Muscle of arm (tissue), 12 donors: ENCODE measurements around the gene RAB42. TPM values are rescaled to one million over a fixed set of nuclear protein-coding genes. Genes with fewer than 3 reads are reported as not detected.
"Not testable (repeated sequence)": the region's sequence is repeated elsewhere in the genome, so short reads cannot be mapped to it uniquely, and the experiment has no call there.

Source experiments
- DNase-seq: peaks from one replicate; pipeline ENCODE4 v3.0.0-alpha.2; 2013
- polyA plus RNA-seq, 12 donors: library from polyadenylated mRNA; unstranded; fragments of 120-200 nt; gene quantifications; one replicate each; pipeline ENCODE4 v1.2.1, GENCODE V29; 2013; ENCODE audit not compliant: insufficient read length in 12 of 12

The RAB42 gene
- polyA plus RNA-seq, 12 donors = 5.3 to 10.1 (median 6.8) TPM; not detected in 2

DNA sequence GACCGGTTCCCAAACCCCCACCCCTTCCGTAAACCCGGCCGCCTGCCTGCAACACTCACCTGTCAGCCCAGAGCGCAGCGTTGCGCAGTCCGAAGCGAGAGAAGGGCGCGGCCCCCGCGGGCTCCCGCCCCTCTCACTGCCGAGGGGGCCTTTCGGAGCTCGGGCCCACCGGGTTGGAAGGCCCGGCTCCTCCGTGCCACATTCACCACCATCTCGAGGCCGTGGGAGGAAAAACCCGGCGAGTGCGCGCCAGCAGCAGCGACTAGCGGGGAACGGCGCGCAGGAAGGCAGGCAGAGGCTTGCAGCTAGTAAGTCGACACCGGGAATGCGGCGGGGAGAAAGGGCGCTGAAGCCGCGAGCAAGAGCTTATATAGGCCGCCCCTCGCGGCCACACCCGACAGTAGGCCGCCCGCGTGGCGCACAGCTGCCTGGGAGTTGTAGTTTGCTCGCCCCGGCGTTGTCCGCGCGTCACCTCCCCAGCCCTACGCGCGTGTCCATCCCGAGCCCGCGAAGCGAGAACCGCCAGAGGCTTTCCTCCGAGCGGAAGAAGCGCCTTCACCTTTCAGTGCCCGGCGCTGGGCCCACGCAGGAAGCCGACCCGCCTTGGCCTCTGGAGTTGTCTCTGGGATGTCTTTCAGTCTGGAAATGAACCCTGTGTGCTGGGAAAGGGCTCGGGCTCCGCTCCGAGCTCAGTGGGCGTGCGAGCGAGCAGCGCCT is 10.4 kb upstream of the RAB42 start:
- DNase-seq = peak; percentile 96

DNA sequence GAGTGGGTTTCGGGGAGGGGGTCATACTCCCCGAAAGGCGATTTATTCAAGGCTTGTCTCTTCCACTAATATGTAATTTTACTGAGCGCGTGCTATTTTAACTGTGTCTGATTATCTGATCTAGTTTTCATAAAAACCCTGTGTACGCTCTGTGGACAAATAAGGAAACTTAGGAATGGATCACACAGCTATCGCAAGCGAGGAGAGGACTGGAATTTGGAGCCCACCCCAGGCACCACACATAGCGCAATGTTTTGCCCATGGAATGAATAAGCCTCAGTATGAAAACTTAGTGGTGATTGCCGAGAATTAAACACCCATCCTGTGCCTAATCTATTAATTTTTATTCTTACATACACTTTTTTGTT is 9.8 kb upstream of the RAB42 start:
- no peak for DNase-seq

DNA sequence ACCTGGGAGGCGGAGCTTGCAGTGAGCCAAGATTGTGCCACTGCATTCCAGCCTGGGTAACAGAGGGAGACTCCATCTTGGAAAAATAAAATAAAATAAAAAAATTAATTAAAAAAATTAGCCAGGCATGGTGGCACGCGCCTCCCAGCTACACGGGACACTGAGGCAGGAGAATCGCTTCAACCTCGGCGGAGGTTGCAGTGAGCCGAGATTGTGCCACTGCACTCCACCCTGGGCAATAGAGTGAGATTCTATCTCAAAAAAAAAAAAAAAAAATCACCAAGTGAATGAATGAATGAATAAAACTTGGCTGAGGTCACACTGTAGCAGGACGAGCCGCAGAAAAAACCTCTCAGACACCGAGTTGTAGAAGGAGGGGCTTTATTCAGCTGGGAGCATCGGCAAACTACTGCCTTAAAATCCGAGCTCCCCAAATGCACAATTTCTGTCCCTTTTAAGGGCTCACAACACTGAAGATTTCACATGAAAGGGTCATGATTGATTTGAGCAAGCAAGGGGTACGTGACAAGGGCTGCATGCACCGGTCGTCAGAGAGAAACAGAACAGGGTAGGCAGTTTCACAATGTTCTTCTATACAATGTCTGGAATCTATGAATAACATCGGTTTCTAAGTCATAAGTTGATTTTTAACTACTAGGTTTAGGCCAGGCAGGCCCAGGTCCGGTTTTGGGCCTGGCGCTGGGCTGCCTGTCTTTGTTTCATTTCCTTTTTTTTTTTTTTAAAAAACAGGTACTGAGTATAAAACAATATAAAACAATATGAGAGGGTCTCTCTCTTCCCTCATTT is 5.3 kb upstream of the RAB42 start:
- DNase-seq = not testable (repeated sequence)

DNA sequence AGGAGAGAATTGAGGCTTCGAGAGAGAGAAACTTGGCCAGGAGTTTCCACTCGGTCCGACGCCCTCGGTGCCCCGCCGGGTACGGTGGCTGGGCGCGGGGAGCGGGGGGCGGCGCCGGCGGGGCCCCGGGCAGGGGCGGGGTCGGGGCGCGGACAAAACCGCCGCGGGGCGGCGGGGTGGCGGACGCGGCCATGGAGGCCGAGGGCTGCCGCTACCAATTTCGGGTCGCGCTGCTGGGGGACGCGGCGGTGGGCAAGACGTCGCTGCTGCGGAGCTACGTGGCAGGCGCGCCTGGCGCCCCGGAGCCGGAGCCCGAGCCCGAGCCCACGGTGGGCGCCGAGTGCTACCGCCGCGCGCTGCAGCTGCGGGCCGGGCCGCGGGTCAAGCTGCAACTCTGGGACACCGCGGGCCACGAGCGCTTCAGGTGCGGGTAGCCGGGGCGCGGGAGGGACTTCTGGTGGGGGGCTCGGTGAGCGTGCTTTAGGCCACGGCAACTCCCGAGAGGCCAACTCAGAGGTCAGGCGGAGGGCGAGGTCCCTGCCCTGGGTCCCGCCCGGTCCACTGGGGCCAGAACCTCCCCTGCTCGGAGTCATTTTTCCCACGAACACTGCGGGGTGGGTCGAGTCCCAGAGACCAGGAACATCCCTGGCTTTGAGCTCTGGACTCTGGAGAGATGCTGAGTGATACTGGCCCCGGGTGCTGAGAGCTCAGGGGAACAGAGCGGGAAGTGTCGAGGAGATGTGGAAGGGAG is 431 bp downstream of the RAB42 start:
- DNase-seq = no peak

DNA sequence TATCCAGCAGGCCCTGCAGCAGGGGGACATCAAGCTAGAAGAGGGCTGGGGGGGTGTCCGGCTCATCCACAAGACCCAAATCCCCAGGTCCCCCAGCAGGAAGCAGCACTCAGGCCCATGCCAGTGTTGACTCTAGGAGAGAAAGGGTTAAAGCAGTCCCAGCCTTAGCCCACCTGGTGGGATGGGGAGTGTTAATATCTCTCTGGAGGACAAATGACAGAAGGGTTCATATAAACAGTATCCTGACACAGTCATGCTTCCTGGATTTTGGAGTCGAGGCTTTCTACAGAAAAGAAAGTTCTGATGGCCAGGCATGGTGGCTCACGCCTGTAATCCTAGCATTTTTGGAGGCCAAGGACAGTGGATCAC is 1.9 kb downstream of the RAB42 start:
- not testable (repeated sequence) for DNase-seq

DNA sequence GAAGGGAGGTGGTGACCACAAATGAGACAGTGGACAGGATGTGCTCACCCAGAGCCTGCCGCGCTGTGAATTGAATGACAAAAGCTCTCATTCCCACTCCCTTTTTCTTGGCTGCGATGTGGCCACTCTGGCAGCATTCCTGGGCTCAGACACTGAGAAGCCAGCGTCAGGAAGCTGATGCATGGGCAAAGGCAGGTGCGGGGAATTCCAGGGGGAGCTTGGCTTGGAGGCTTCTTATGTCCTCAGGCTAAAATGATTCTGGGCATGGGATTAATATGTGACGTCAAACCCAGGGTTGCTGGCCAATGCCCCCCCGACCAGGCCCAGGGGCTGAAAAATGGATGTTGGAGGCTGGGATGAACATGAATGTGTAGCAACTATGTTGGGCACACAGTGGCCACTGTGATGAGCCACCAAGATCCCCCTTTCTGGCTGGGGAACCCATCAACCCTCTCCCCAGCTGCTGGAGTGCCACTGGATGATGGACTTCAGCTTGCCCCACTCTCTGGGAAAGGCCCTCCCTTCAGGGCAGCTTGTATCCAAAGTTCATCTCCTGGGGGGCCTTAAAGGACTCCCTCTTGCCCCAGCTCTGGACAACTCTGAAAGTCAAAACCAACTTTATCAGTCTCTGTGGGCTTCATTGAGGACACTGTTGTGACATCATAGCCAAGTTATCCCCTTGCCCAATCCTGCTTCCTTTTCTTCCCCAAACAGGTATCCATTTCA is 2.8 kb downstream of the RAB42 start:
- peak; percentile 48 for DNase-seq

DNA sequence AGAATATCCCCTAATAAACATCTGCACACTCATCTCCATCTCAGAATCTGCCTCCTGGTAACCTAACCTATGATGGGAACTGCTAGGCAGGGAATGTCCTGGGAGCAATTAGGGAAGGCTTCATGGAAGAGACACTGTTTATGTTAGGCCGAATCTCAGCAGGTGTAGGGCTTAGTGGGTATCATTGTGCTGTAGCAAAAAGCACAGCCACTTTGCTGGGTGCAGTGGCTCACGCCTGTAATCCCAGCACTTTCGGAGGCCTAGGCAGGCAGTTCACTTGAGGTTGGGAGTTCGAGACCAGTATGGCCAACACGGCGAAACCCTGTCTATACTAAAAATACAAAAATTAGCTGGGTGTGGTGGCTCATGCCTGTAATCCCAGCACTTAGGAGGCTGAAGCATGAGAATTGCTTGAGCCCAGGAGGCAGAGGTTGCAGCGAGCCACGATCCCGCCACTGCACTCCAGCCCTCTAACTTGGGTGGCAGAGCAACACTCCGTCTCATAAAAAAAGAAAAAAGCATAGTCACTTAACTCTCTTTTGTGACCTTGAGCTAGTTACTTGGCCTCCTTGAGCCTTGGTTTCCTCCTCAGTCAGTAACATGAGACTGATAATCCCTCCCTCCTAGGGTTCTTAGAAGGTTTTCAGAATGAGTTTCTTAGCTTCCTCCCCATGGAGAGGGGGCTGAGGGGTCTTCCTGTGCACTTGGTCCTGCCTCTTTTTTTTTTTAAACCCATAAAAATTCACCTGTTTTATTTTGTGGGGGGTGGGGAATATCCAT is 3.5 kb downstream of the RAB42 start:
- no peak for DNase-seq

DNA sequence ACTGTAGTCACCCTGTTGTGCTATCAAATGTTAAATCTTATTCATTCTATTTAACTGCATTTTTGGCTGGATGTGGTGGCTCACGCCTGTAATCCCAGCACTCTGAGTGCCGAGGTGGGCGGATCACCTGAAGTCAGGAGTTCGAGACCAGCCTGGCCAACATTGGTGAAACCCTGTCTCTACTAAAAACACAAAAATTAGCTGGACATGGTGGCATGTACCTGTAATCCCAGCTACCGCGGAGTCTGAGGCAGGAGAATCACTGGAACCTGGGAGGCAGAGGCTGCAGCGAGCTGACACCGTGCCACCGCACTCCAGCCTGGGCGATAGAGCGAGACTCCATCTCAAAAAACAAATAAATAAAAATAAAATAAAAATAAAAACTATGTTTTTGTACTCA is 4.2 kb downstream of the RAB42 start:
- DNase-seq = not testable (repeated sequence)

DNA sequence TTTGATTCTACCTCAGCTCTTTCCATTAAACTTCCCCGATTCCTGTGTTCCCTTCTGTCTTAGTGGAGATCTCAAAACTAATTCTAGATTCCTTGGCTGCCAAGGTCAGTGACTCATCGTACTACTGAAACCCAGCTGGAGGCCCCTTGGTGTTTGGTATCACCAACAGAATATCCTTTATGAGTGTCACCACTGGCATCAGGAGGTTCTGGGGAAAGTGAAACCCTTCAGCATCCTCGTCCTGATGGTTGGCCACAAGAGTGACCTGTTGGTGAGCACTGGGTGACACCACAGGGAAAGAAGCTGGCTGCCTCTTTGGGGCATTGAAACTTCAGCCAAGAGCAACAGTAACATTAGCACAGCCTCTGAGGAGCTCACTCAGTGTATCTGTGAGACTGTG is 9.6 kb downstream of the RAB42 start:
- DNase-seq = no peak

DNA sequence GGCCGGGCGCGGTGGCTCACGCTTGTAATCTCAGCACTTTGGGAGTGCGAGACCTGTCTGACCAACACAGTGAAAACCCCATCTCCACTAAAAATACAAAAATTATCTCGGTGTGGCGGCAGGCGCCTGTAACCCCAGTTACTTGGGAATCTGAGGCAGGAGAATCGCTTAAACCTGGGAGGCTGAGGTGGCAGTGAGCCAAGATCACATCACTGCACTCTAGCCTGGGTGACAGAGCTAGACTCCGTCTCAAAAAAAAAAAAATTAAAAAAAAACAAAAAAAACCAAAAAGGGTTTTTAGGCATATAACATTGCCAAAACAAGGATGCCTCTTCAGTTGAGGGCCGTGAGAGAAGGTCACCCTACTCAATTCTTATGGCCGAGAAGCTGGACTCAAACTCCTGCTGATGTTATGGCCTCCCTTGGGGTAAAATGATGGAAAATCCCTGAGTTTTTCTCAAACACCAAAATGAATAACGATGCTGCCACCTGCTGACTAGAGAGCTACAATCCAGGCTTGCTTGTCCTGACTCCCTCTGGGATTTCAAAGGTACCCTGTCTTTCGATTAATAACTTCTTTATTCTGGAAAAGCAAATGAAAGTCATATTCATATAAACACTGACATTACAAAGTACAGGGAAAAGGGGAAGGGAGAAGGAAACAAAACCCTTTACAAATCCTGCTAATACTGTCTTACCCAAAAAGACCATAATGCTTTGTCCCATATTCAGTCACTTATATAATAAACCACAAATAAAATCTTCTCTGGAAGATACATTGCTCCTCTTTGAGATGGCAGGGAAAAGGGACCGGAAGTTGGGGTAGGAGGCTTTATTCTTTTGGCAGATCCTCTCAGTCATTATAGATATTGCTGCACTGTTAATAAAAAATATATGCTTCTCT is 10.7 kb downstream of the RAB42 start:
- peak; percentile 85 for DNase-seq

DNA sequence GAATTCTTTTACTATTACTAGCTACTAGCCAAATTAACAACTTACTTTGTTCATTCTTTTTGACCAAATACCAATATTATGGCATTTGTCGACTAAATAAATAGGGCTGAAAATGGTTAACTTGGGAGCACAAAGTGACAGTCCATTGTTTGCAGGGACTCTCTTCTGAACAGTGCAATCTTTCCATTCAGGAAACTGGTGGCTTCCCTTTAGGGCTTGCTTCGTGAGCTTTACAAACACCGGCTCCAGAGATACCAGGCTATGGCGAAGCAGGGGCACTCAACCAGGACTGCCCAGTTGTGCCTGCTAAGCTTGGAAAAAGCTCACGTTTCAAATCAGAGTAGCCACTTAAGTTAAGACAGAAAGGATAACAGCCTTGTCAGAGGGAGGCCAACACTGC is 12.3 kb downstream of the RAB42 start:
- no peak for DNase-seq

DNA sequence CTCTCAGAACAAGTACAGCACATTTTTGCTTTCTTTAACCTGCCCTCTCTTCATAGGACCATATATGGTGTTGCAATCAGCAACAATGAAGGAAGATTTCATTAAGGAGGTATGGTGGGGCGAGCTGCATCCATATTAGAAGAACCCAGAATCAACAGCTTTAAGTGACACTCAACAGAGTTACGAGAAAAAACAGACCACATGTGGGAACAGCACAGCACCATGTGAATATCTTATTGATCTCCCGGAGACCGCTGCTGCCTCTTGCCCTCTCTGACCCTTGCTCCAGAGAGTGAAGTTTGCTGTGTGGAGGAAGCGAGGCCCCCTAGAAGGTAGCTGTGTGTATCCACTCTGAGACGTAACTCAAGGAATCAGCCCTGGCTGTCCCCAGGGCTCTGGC is 12.9 kb downstream of the RAB42 start:
- no peak for DNase-seq

DNA sequence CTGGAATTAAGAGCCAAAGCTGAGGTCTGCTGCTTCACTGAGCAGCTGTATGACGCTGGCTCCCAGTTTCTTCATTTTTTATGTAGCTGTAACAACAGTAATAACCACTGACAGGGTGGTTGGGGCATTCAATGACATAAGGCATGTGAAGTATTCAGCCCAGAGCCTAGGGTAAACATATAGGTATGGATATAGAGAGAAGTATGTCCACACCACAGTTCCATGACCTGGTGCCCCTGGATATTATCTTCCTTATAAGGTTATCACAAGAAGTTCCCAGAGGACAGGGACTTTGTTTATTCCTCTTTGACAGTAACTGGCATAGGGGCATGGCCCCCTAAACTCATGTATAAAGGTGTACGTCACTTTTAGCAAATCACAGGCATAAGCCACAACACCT is 14.7 kb downstream of the RAB42 start:
- DNase-seq = no peak

DNA sequence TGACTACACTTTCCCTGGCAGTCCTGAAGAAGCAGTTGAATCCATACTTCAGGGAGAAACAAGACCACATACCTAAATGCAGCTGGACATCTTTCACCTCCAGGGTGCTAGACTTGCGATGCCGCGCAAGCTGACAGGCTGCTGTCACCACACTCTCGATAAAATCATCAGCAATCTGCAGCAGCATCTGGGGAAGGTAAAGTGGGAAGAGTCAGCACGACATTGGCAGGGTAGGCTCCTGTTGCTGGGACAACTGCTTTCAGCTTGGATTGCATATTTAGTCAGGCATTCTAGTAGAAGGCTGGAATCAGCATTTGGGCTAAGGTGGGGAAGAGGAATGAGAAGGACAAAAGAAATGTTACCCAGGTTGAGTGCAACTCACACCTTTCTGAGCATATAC is 21.1 kb downstream of the RAB42 start:
- DNase-seq = no peak

DNA sequence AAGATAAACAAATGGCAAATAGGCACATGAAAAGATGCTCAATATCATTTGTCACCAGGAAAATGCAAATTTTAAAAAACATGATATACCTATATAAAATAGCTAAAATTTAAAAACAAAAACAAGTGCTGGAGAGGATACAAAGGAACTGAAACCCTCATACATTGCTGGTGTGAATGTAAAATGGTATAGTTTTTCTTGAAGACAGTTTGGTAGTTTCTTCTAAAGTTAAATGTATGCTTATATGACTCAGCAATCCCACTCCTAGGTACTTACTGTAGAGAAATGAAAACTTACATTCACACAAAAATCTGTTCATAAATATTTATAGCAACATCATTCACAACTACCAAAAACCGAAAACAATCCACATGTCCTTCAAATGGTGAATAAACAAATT is 39.6 kb downstream of the RAB42 start:
- DNase-seq = no peak

DNA sequence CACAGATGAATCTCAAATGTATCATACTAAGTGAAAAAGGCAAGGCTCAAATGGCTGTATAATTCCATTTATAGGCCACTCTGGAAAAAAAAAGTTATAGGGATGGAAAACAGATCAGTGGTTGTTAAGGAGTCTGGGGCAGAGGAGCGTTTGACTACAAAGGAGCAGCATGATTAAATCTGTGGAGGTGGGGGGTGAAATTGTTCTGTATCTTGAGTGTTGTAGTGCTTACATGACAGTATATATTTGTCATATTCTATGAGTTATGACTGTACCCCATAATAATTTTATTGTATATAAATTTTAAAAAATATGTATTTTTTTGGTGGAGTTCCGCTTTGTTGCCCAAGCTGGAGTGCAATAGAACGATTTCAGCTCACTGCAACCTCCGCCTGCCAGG is 40.5 kb downstream of the RAB42 start:
- DNase-seq = no peak

DNA sequence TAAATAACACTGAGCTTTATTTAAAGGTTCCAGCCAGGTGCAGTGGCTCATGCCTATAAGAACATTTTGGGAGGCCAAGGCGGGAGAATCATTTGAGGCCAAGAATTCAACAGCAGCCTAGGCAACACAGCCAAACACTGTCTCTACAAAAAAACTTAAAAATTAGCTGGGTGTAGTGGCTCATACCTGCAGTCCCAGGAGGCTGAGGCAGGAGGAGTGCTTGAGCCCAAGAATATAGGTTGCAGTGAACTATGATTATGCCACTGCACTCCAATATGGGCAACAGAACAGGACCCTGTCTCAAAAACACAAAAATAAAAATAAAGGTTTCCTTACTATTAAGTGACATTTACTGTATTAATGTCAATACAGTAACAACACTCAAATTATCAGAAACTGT is 48.7 kb downstream of the RAB42 start:
- DNase-seq = no peak

DNA sequence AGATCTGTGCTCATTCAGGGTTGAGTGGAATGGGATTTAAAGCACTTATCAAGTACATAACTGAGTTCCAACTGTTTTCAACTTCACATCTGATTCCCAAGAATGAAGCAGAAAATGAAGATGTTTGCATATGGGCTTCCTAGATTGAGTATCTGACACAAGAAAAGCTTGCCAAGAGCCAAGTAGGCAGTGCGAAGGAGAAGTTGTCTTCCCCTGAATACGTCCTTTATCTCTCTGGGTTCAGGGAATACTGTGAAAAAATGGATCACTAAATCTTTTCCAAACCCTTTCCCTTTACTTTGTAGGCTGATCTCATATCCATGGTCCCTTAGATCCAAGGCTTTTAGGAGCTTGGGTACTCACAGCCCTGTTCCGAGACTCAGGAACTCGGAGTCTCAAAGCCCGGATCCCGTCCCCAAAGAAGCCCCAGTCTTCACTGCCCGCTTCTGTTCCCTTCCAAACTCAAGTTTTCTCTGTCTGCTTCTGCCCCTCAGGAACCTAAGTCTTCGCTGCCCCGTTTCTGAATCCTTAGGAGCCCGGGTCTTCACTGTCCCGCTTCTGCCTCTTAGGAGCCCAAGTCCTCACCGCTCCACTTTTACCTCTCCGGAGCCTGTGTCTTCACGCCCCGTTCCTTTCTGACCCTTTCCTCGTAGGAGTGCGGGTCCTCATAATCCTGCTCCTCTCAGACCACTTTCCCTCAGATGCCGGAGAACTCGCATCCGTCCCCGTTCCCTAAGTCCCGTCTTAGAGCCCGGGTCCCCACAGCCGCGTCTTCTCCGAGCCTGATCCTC is 50.2 kb downstream of the RAB42 start:
- peak; percentile 11 for DNase-seq
